Measurements from ENCODE around the gene CNTNAP5. TPM values are rescaled to one million over a fixed set of nuclear protein-coding genes. Genes with fewer than 3 reads are reported as not detected.

CNTNAP5 gene
- total RNA-seq, 2 experiments from 2014 or later, result not detected

- ChIA-PET POLR2A (no interaction called here), CTCF (no interaction called here)
- Mint-ChIP-seq H3K36me3 (ENCODE audit: low read depth) (no peaks in the 10 kb centered on the region), H3K4me3 (no peak overlapping the region), H3K27ac (no peak overlapping the region), H3K9me3 (no peaks in the 10 kb centered on the region), H3K4me1 (ENCODE audit: low read depth) (no peaks in the 10 kb centered on the region), H3K27me3 (no peaks in the 10 kb centered on the region)
- intact Hi-C loops (cut with micrococcal nuclease), result no loop called here
- no peak for ATAC-seq
- no peak for TF ChIP-seq CTCF (IDR thresholded peaks at IDR 0.05)
- DNase-seq, result no peak
These were observed 20.8 kb downstream of the CNTNAP5 start for GRCh38 chr2:124045894-124046293.

- TF ChIP-seq CTCF (IDR thresholded peaks at IDR 0.05), result no peak
These were observed 21.2 kb downstream of the CNTNAP5 start for GRCh38 chr2:124046332-124046731.

GRCh38 chr2:124048102-124048501, 23.0 kb downstream of the CNTNAP5 start:
- no peak for DNase-seq
- intact Hi-C loops (cut with micrococcal nuclease), result no loop called here
- Mint-ChIP-seq H3K4me1 (ENCODE audit: low read depth) (no peaks in the 10 kb centered on the region), H3K9me3 (no peaks in the 10 kb centered on the region), H3K27me3 (no peaks in the 10 kb centered on the region), H3K27ac (no peak overlapping the region), H3K4me3 (no peak overlapping the region), H3K36me3 (ENCODE audit: low read depth) (no peaks in the 10 kb centered on the region)
- TF ChIP-seq CTCF (IDR thresholded peaks at IDR 0.05), result no peak
- ChIA-PET CTCF (no interaction called here), POLR2A (no interaction called here)
- no peak for ATAC-seq

More at GRCh38 chr2:124046332-124046731, 21.2 kb downstream of the CNTNAP5 start:
- Mint-ChIP-seq H3K9me3 (no peaks in the 10 kb centered on the region), H3K4me3 (no peak overlapping the region), H3K27ac (no peak overlapping the region), H3K36me3 (ENCODE audit: low read depth) (no peaks in the 10 kb centered on the region), H3K4me1 (ENCODE audit: low read depth) (no peaks in the 10 kb centered on the region), H3K27me3 (no peaks in the 10 kb centered on the region)
- CTCF ChIA-PET, result no interaction called here
- intact Hi-C loops (cut with micrococcal nuclease), result no loop called here
- POLR2A ChIA-PET, result no interaction called here
- ATAC-seq (no peak), DNase-seq (no peak)

GRCh38 chr2:124048664-124049063, 23.6 kb downstream of the CNTNAP5 start:
- Mint-ChIP-seq H3K27ac (no peak overlapping the region), H3K4me1 (ENCODE audit: low read depth) (no peaks in the 10 kb centered on the region), H3K9me3 (no peaks in the 10 kb centered on the region), H3K4me3 (no peak overlapping the region), H3K27me3 (no peaks in the 10 kb centered on the region), H3K36me3 (ENCODE audit: low read depth) (no peaks in the 10 kb centered on the region)
- intact Hi-C loops (cut with micrococcal nuclease), result no loop called here
- TF ChIP-seq CTCF (IDR thresholded peaks at IDR 0.05), result no peak
- ATAC-seq (no peak), DNase-seq (no peak)
- ChIA-PET POLR2A (no interaction called here), CTCF (no interaction called here)

GRCh38 chr2:124049136-124049535, 24.0 kb downstream of the CNTNAP5 start:
- Mint-ChIP-seq H3K27ac (no peak overlapping the region), H3K27me3 (no peaks in the 10 kb centered on the region), H3K36me3 (ENCODE audit: low read depth) (no peaks in the 10 kb centered on the region), H3K4me3 (no peak overlapping the region), H3K9me3 (no peaks in the 10 kb centered on the region), H3K4me1 (ENCODE audit: low read depth) (no peaks in the 10 kb centered on the region)
- ChIA-PET CTCF (no interaction called here), POLR2A (no interaction called here)
- DNase-seq, result no peak
- intact Hi-C loops (cut with micrococcal nuclease), result no loop called here
- no peak for TF ChIP-seq CTCF (IDR thresholded peaks at IDR 0.05)
- no peak for ATAC-seq

All from activated CD8-positive, alpha-beta T cell treated with anti-CD3 and anti-CD28 coated beads for 36 hours (primary cell).